Left colon (tissue), 2 donors: ENCODE results near the gene IMMP2L. TPM values are rescaled to one million over a fixed set of nuclear protein-coding genes. Genes with fewer than 3 reads are reported as not detected.

Experiments
- ATAC-seq: fragments of 200-7000 bp; cut with Tn5 transposase; one replicate; pipeline ENCODE4 v1.9.1; 2020; ENCODE audit warnings: mild to moderate bottlenecking, moderate library complexity
- DNase-seq, 2 donors: peaks; one replicate each; pipeline ENCODE4 v3.0.0-alpha.2; 2020
- intact Hi-C, 2 donors: fragments of 100-400 bp; cut with DNase I in 1 of 2; cut with micrococcal nuclease in 1 of 2; formaldehyde crosslinking; loops; one replicate each; pipeline versions ENCODE4 v1.11.2 to v1.14.0; 2022; cut with DNase I, micrococcal nuclease
- total RNA-seq, 2 donors: library from RNA; stranded (reverse); fragmentation: NEBNext Ultra II Directional; extraction: Animal tissue kit (Norgen Biotek cat#: 25700); gene quantifications; one replicate each; pipeline ENCODE4 v1.2.1, GENCODE V29; 2021
- donor health status: DM: no; HTN: no; CAD: no.
- donor health status: DM: yes; HTN: yes; CAD: no.

The IMMP2L gene
- total RNA-seq, 2 donors from 2014 or later = 11.1 to 11.8 TPM

DNA sequence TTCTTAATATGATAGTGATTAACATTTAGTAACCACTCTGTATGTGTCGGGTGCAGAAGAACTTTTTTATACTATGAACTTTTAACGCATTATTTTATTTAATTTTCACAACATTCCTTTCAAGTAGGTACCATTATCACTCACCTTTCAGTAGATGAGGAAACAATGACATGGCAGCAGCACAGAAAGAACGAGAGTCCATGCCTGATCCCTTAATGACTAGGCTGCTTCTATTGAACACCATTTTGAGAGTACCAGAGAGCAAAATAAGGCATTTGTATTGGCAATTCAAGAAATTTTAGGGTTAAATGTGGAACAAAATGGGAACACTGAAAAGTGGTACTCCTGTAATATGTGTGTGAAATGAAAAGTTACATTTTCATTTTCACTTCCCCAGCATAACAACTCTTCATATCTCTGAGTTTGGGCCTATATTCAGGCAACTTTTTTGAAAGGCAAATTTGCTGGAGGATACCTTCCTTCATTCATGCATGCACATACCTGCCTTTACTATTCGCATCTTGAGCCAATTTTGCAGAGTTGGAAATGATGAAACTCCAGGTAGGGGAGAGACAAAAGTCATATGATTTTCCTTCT is 458.5 kb downstream of the IMMP2L start:
- intact Hi-C loops = no loop called here
- DNase-seq (no peak), ATAC-seq (no peak)

DNA sequence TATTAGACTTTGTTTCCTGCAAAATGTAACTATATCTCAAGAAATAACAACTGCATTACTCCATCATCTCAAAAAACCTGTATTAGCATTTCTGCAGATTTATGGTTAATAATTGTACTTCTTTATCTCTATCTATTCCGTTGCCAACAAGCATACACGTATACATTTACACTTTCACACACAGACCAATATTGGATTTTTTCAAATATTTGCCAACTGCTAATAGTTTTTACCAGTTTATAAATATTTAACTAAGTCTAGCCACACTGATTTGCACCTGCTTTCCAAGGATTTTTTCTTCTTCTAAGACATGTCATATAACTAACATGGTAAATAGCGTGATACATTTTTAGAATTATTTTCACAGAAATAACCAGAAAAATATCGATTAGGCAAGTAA is 459.2 kb downstream of the IMMP2L start:
- intact Hi-C loops = no loop called here
- ATAC-seq (no peak), DNase-seq (no peak)

DNA sequence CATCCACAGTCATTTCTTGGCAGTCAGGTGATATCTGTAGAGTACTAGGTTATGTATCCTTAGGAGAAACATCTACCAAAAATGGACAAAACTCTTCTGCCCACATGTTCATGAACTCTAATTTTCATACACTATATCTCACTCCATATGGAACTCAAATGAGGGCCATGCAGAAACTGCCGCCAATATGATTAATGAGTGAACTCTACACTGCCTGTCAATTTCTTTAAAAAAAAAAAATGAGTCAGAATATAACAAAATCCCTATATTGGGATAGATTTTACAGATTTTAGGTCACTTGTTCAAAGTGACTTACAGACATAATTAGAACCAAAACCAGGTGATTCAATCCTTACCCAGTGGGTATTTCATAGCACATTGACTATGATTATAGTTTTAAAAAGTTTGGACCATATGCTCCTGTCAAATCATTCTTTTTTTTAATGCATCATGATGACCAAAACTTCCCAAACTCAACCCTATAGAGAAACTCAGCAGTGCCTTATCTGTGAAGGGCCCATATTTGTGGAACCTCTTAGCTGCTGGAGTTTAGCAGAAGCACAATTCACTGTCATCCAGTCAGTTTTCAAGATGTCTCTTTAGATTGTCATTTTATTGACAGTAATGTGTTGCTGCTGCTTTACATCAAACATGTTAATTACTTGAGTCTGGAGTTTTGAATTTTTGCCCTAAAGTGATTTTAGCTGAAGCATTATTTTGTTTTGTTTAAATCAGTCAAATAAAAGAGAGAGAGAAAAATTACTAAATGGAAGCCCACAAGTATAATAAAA is 460.2 kb downstream of the IMMP2L start:
- no peak for DNase-seq
- intact Hi-C loops = no loop called here

DNA sequence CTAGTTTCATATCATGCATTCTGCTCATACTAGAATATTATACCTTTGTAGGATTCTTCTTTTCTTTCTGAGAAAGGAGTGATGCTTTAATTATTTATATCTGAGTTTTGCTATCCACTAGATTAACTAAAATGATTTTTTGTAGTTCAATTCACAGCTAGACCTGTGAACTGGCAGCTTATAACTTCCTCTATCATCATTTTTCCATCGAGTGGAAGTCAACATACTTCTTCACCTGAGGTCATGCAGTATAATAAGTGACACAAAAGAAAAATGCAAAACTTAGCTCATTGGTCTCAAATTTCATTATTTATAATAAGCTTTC is 463.4 kb downstream of the IMMP2L start:
- no peak for ATAC-seq
- DNase-seq = no peak
- intact Hi-C loops = loop anchor here in 1 of 2 donors (10.0 kb wide), 2 partner anchors 386 to 636 kb away; no protein-coding TSS in a partner anchor

More for the DNA sequence above, 460.2 kb downstream of the IMMP2L start:
- no peak for ATAC-seq

DNA sequence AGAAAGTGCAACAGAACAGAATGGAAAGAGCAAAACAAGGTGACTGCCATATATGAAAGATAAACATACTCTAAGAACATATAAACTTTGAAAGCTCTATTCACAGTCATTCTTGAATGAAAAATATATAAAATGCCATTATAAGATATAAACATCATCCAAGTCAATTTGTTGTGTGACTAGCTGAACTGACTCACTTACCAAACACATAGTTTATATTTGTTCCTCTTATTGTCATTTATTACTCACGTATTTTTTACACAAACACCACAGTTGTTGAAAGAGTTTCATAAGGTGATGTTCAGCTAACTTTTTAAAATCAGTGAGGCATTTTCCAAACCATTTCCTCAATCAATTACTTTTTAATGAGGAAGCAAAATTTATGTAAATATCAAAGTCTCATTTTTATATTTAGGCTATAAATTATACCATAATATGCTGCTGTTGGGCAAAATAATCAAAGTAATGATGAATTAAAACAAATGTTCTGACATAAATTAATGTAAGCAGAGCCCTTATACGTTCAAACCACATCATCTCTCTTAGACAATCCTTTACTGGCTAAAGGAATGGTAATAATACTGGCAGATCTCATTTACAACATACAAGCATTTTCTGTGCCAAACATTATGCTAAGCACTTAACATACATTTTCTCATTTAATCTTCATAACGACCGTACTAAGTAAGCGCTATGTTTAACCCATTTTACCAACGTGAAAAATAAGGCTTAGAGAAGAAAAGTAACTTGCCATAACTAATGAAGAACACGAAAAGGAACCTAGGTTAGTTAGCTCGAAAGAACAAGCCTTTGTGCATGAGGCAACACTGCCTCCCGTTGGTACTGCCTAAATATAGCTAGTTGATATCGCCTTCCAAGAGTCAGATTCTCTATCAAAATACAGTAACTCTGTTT is 464.0 kb downstream of the IMMP2L start:
- ATAC-seq = peak; percentile 53
- intact Hi-C loops = loop anchor here in 1 of 2 donors (10.0 kb wide), 2 partner anchors 387 to 637 kb away; no protein-coding TSS in a partner anchor
- peak in 1 of 2 donors; percentile 11 for DNase-seq

DNA sequence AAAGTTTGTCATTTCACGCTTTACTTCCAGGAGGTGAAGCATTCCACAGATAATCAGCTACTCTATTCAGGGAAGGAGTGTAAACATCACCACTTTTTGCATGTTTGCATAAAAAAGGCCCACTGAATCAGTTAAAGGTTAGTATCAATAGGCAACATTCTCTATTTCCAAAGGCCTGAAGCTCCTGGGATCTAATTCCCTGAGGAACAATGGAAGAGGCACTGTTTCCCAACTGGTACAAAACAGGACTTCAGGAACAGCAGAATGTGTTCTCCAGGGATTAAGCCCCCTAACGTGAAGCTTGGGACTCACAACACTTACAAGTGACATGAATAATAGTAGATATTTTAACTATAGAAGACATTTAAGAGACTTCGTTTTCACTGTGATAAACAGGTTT is 465.3 kb downstream of the IMMP2L start:
- intact Hi-C loops = loop anchor here in 1 of 2 donors (10.0 kb wide), 2 partner anchors 388 to 638 kb away; no protein-coding TSS in a partner anchor
- no peak for DNase-seq
- ATAC-seq = no peak

DNA sequence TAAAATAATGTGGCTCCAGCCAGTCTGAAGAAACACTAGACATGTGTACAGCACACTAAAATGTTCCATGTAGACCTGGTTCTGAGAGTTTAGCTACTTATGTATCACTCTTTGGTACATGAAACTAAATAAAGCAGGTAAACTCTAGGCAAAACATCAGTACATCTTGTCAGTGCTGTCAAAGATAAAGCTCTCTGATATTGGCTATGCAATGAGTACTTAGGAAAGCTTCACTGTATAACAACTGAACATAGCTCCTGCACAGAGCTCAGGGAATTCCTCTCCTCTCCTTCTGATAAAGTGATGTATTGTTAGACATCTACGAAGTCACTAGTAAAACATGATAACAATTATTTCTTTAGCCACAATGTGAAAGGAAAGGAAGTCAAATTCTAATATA is 467.9 kb downstream of the IMMP2L start:
- ATAC-seq (no peak), DNase-seq (no peak)
- intact Hi-C loops = loop anchor here in 1 of 2 donors (10.0 kb wide), 2 partner anchors 390 to 640 kb away; no protein-coding TSS in a partner anchor

DNA sequence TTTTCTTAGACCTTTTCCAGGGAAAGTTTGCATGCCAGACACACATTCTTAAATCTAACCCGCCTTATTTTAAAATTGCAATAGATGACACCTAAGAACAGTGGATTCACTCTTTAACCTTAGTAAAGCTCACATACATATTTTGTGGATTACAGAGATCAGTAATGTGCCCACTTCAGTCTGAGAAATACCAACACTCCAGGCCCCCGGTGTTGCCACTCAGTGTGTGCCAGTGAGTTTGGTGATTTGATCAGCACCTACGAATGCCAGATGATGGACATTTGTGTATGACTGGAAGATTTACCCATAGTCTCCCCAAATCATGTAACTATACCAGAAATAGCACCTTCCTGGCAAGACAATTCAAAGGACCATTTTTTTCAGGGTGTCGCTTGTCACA is 468.8 kb downstream of the IMMP2L start:
- intact Hi-C loops = loop anchor here in 1 of 2 donors (10.0 kb wide), 2 partner anchors 391 to 641 kb away; no protein-coding TSS in a partner anchor
- no peak for ATAC-seq

DNA sequence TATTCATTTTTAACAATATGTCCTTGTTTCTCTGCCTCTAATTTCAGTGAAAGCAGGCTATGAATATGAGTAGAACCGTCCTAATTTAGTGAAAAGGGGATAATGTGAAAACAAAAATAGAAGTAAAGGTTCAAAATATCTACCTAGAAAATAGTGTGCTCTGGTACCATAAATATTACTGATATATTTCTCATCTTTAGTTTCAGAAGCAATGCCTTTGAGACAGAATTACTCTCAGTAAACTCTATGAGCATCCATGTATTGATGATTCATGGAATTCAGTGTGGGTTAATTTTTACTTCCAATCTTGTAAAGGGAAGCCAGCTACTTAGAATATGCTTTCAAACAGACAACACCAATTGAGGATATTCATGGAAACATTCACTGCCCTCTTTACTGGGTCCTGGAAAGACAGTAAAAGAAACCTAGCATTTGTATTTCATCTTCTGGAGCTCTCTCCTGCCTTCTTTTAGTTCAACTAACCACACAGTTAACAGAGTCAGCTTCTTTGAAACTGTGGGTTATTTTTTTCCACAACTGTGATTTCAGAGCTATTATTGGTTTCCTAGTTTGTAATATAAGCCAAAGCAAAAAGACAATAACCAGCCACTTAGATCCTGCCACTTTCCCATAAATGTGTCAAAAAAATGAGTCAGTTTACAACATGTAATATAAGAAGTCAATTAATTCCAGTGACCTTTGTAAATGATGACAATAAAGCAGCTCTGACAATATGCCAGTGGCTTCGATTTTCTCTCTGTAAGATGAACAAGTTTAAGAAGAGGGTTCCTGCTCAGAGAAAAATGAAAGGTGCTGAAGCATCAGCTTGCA is 469.7 kb downstream of the IMMP2L start:
- intact Hi-C loops = loop anchor here in 1 of 2 donors (10.0 kb wide), 2 partner anchors 392 to 642 kb away; no protein-coding TSS in a partner anchor
- ATAC-seq = no peak

More for the DNA sequence above, 468.8 kb downstream of the IMMP2L start:
- no peak for DNase-seq

DNA sequence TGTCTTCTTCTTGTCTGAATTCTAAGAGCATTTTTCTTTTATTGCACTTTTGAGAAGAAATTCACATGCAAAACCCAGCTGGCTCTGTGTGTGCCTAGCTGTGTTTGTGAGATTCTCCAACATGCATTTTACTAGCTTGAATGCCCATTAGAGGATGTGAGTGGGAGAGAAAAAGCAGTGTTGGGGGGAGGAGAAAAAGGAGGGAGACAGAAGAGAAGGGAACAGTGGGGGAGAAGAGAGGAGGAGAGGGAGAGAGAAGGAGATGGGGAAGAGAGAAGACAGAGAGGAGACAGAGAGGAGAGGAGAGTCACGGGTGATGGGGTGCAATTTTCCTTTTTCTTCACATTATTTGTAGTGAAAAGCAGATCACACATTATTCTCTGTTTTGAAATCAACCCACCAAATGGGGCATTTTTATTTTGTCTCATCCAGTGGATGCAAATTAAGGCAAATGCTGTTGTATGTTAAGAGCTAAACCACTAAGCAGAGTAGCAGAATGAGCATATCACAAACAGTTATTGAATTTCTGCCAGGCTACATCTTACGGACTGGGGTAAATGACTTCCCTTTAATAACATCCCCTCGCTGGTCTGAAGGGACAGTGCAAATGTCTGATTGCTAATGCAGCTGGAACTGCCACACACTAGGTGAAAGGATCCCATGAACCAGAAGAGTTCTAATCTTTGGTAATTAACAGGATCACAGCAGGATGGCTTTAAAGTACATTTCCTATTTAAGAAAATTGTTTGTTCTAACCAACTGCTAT is 470.5 kb downstream of the IMMP2L start:
- intact Hi-C loops = loop anchor here in 1 of 2 donors (10.0 kb wide), 2 partner anchors 393 to 643 kb away; no protein-coding TSS in a partner anchor
- no peak for ATAC-seq
- DNase-seq = no peak

More for the DNA sequence above, 469.7 kb downstream of the IMMP2L start:
- DNase-seq = no peak

DNA sequence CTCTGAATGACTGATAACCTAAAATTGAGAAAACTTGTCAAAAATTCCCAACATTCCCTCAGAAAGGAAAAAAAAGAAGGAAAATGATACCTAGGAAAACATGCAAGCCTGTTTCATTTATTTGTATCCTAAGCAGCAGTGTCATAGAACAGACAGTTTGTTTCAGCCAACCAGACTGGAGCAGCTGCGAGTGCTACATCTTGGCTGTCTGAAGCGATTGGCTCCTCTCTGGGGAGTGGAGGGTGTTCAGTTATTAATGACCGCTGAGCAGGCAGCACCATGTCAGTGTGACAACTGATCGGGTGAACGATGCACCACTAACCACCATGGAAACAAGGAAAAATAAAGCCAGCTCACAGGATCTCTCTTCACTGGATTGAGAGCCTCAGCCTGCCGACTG is 471.4 kb downstream of the IMMP2L start, which contains the start of gene LRRN3:
Gene LRRN3 (plus strand): TSS at position 282 of the 400 bp plus-strand sequence. CDS start 31,646 bp downstream, outside the sequence.
- ATAC-seq = no peak
- intact Hi-C loops = loop anchor here in 1 of 2 donors (10.0 kb wide), 2 partner anchors 394 to 644 kb away; no protein-coding TSS in a partner anchor
- peak in 1 of 2 donors; percentile 22 for DNase-seq

DNA sequence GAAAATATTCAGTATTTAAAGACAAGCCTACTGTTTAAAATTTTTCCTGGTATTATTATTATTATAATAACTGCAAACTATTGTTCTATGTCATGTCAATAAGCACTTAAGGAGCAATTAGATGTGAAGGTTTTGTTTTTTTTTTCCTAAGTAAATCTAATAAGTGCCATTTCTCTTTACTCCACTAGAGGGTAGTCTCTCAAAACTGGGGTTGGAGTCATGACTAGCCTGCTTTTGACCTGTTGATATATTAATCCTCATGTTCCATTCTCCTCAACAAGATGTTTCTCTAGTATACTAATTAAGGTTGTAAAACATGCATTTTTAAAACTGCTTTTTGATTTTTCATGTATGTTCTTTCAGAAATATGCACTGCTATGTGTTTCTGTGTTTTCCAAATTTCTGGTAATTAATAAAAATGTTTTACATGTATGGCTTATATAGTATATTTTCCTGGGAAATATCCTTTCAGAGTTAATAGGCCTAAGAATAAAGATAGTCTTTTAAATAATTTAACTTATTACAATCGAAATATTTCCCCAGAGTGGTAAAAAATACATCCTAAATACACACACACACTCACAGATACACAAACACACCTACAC is 472.4 kb downstream of the IMMP2L start:
- ATAC-seq (peak; percentile 44), DNase-seq (no peak)
- intact Hi-C loops = loop anchor here in 1 of 2 donors (10.0 kb wide), 2 partner anchors 395 to 645 kb away; no protein-coding TSS in a partner anchor

DNA sequence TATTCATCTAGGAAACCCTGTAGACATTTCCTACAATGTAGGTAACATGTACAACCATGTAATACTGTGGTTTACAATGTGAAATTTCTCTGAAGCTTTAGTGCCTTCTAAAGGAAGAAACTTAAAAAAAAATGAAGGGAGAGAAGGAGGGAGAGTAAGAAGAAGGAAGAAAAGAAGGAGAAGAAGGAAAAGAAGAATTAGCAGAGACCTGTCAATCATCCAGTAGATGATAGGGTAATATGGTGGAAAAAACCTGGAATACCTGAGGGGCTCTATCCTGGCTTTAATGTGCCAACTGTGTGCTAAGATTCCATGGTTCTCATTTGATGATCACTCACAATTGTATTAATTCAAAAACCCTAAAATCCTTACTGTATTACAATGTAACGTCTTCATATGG is 474.0 kb downstream of the IMMP2L start:
- DNase-seq (no peak), ATAC-seq (no peak)
- intact Hi-C loops = no loop called here

DNA sequence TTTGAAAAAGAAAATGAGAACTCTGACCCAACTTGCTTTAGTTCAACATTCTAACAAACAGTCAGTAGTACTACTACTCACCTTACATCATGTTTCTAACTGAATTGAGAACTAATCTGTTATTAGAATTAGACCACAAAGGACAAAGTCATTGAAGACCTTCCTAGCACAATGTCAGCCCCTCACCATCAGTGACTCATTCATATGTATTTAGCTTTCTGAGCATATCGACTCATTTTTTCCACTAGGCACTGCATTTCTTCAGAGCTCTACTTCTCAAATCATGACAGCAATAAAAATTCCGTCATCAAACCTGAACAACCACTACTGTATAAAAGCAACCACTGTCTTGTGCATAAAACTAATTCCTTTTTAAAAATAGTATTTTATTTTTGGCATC is 475.8 kb downstream of the IMMP2L start:
- intact Hi-C loops = no loop called here
- DNase-seq (no peak), ATAC-seq (no peak)

DNA sequence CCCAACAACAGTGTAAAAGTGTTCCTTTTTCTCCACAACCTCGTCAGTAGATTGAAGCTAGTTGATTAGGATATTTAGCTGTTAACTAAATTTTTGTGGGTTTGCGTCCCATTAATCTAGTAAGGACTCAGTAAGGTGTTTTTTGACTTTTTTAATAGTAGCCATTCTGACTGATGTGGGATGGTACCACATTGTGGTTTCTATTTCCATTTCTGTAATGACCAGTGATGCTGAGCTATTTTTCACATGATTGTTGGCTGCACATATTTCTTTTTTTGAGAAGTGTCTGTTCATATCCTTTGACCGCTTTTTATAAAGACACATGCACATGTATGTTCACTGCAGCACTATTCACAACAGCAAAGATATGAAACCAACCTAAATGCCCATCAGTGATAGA is 476.9 kb downstream of the IMMP2L start:
- DNase-seq (no peak), ATAC-seq (no peak)
- intact Hi-C loops = no loop called here

DNA sequence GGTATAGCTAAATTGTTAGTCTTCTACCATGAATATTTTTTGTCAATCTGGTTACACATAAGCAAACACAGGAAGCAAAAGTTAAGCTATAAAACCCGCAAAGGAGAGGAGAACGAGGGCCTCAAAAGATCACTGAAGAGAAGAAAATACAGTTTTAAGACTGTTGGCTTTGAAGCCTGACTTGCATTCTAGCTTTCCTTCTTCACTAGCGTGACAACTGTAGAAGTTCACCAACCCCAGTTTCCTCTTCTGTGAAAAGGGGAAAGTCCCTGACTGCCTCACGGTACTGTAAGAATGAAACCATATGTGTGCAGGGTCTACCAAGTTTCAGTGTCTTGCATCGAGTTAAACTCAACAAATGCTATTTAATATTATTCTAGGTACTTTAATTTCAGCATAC is 478.9 kb downstream of the IMMP2L start:
- intact Hi-C loops = no loop called here
- ATAC-seq (peak; percentile 47), DNase-seq (no peak)

DNA sequence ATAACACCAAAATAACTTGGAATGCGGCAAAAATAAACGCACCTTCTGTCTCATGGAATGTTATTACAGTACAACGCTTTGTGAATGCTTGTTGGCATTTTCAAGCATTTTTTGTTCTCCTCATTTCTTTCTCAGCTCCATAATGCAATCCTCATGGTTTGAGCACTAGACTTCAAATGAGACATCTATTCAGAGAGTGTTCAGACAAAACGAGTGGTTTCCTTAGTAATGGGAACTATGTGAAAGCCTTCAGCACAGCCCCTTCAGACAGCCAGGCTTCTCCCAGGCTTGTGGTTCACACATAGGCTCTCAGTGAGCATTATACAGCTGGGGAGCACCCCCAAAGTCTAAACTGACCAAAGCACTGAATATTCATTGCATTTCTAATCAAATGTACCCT is 479.9 kb downstream of the IMMP2L start:
- ATAC-seq (no peak), DNase-seq (no peak)
- intact Hi-C loops = no loop called here
